SK-N-MC (cell line): ENCODE measurements around the gene ITPKB.
"Not testable (repeated sequence)": the region's sequence is repeated elsewhere in the genome, so short reads cannot be mapped to it uniquely, and the experiment has no call there.

Experiments
- DNase-seq: peaks from one replicate; pipeline ENCODE4 v3.0.0-alpha.2; 2011; ENCODE audit warnings: low read depth, low spot score
- H3K27ac ChIP-seq: fragments of 200-600 bp; sonication (generic); 2 replicates; pipeline ENCODE4 v1.5.1; 2016; ENCODE audit warnings: mixed run types
- H3K36me3 ChIP-seq: fragments of 200-600 bp; sonication (generic); 2 replicates; pipeline ENCODE4 v1.6.1; 2017; ENCODE audit warnings: antibody characterized with exemption, low read length, mixed read lengths; ENCODE audit not compliant: insufficient read depth
- H3K4me3 ChIP-seq: fragments of 200-600 bp; sonication (generic); 2 replicates; pipeline ENCODE4 v1.5.1; 2016
- H3K9ac ChIP-seq: fragments of 200-600 bp; sonication (generic); 2 replicates; pipeline ENCODE4 v1.8.0; 2017; ENCODE audit warnings: mixed run types, mixed read lengths; ENCODE audit not compliant: insufficient read length
- H3K9me3 ChIP-seq: fragments of 200-600 bp; sonication (generic); 2 replicates; pipeline ENCODE4 v1.6.1; 2017; ENCODE audit warnings: low read depth, mild to moderate bottlenecking, antibody characterized with exemption, low read length, moderate library complexity, mixed read lengths
- EZH2 ChIP-seq: fragments of 200-600 bp; sonication (generic); IDR thresholded peaks from one replicate; pipeline ENCODE4 v1.6.1; 2017; ENCODE audit warnings: antibody characterized with exemption
- FOXP2 ChIP-seq: optimal IDR thresholded peaks from 2 replicates; pipeline ENCODE3; 2011; ENCODE audit warnings: mild to moderate bottlenecking, moderate library complexity; ENCODE audit not compliant: insufficient read depth; ENCODE audit errors: extremely low read length, control extremely low read depth
- POLR2AphosphoS5 ChIP-seq: IDR thresholded peaks from 2 replicates; pipeline ENCODE4 v1.6.1; 2012; ENCODE audit warnings: mild to moderate bottlenecking, low read depth, low read length, borderline replicate concordance

ITPKB gene

GRCh38 chr1:226644541-226645176 is 94.4 kb downstream of the ITPKB start:
- TF ChIP-seq EZH2, result no peak
- TF ChIP-seq FOXP2, result no peak
- TF ChIP-seq POLR2AphosphoS5, result no peak
- H3K9ac ChIP-seq, result no peak overlapping the region
- DNase-seq, result no peak
- no peaks in the 10 kb centered on the region for H3K9me3 ChIP-seq
- no peak overlapping the region for H3K27ac ChIP-seq
- H3K36me3 ChIP-seq, result no peaks in the 10 kb centered on the region; the same call in 1 of the 2 replicates
- no peak overlapping the region for H3K4me3 ChIP-seq

GRCh38 chr1:226643611-226644540 is 95.2 kb downstream of the ITPKB start:
- no peaks in the 10 kb centered on the region for H3K9me3 ChIP-seq
- no peak for DNase-seq
- H3K36me3 ChIP-seq, result no peaks in the 10 kb centered on the region; the same call in 1 of the 2 replicates
- no peak for TF ChIP-seq EZH2
- TF ChIP-seq POLR2AphosphoS5, result no peak
- TF ChIP-seq FOXP2, result no peak
- H3K9ac ChIP-seq, result no peak overlapping the region
- no peak overlapping the region for H3K27ac ChIP-seq
- no peak overlapping the region for H3K4me3 ChIP-seq

GRCh38 chr1:226643177-226643576 is 95.9 kb downstream of the ITPKB start:
- Histone ChIP-seq H3K36me3 (no peaks in the 10 kb centered on the region; the same call in 1 of the 2 replicates), H3K4me3 (no peak overlapping the region), H3K27ac (no peak overlapping the region), H3K9ac (no peak overlapping the region), H3K9me3 (no peaks in the 10 kb centered on the region)
- TF ChIP-seq FOXP2 (no peak), EZH2 (no peak), POLR2AphosphoS5 (no peak)
- DNase-seq, result no peak

GRCh38 chr1:226642421-226642820 is 96.7 kb downstream of the ITPKB start:
- Histone ChIP-seq H3K9ac (no peak overlapping the region), H3K9me3 (no peaks in the 10 kb centered on the region), H3K4me3 (no peak overlapping the region), H3K36me3 (no peaks in the 10 kb centered on the region; the same call in 1 of the 2 replicates), H3K27ac (no peak overlapping the region)
- no peak for DNase-seq
- no peak for TF ChIP-seq POLR2AphosphoS5
- no peak for TF ChIP-seq EZH2
- no peak for TF ChIP-seq FOXP2

- Histone ChIP-seq H3K4me3 (no peak overlapping the region), H3K9ac (no peak overlapping the region), H3K27ac (no peak overlapping the region), H3K9me3 (no peaks in the 10 kb centered on the region), H3K36me3 (no peaks in the 10 kb centered on the region)
- no peak for DNase-seq
- no peak for TF ChIP-seq FOXP2
- TF ChIP-seq EZH2, result no peak
- no peak for TF ChIP-seq POLR2AphosphoS5
These were observed 97.3 kb downstream of the ITPKB start for GRCh38 chr1:226641671-226642231.

GRCh38 chr1:226640321-226641136 is 98.6 kb downstream of the ITPKB start:
- H3K4me3 ChIP-seq, result no peak overlapping the region

GRCh38 chr1:226639631-226640061 is 99.4 kb downstream of the ITPKB start:
- Histone ChIP-seq H3K4me3 (no peak overlapping the region), H3K9me3 (no peaks in the 10 kb centered on the region), H3K36me3 (no peaks in the 10 kb centered on the region), H3K9ac (no peak overlapping the region), H3K27ac (no peak overlapping the region)
- DNase-seq, result no peak
- TF ChIP-seq POLR2AphosphoS5 (no peak), EZH2 (no peak), FOXP2 (no peak)

More at GRCh38 chr1:226640321-226641136, 98.6 kb downstream of the ITPKB start:
- no peak for DNase-seq
- Histone ChIP-seq H3K27ac (no peak overlapping the region), H3K9ac (no peak overlapping the region), H3K36me3 (no peaks in the 10 kb centered on the region), H3K9me3 (no peaks in the 10 kb centered on the region)
- TF ChIP-seq POLR2AphosphoS5 (no peak), EZH2 (no peak), FOXP2 (no peak)

- DNase-seq, H3K36me3 ChIP-seq, H3K9me3 ChIP-seq, H3K4me3 ChIP-seq, H3K27ac ChIP-seq, H3K9ac ChIP-seq: not testable (repeated sequence)
These were observed 99.9 kb downstream of the ITPKB start for GRCh38 chr1:226639206-226639605.
